Brain microvascular endothelial cell (primary cell): ENCODE results near the gene PACRG.

Source experiments
- DNase-seq: peaks from one replicate; pipeline ENCODE4 v3.0.0-alpha.2; 2020
- H3K27ac ChIP-seq: fragments of 250-450 bp; sonication (Bioruptor Pico); 2 replicates; pipeline ENCODE4 v1.5.1; 2020; ENCODE audit warnings: mild to moderate bottlenecking, moderate library complexity
- H3K27me3 ChIP-seq: fragments of 250-450 bp; sonication (Bioruptor Pico); replicated peaks from 2 replicates; pipeline ENCODE4 v1.5.1; 2020; ENCODE audit warnings: mild to moderate bottlenecking
- H3K36me3 ChIP-seq: fragments of 250-450 bp; sonication (Bioruptor Pico); replicated peaks from 2 replicates; pipeline ENCODE4 v1.5.1; 2020; ENCODE audit warnings: mild to moderate bottlenecking
- H3K4me3 ChIP-seq: 2 replicates; pipeline ENCODE4 v1.5.1; 2011; ENCODE audit warnings: low read depth, mild to moderate bottlenecking, control low read depth, low read length, moderate library complexity
- CTCF ChIP-seq: IDR thresholded peaks from 2 replicates; pipeline ENCODE4 v1.5.1; 2011; ENCODE audit warnings: low read depth, mild to moderate bottlenecking, moderate library complexity, low read length, control low read depth, inconsistent platforms; ENCODE audit errors: missing control alignments
- in situ Hi-C: cut with HindIII; loops from 2 replicates; pipeline ENCODE4 v1.10.0; 2017; ENCODE audit warnings: low sequenced_read_pairs, low pct_ligation_motif_present

PACRG gene

GRCh38 chr6:163177007-163177406 is 449.2 kb downstream of the PACRG start:
- H3K27ac ChIP-seq, result no peak overlapping the region
- H3K4me3 ChIP-seq, result no peak overlapping the region
- TF ChIP-seq CTCF, result no peak
- in situ Hi-C loops, result loop anchor here (25.0 kb wide), 1 partner anchor 235 kb away; the partner anchor contains the start of gene QKI
- H3K27me3 ChIP-seq, result no peaks in the 10 kb centered on the region
- H3K36me3 ChIP-seq, result no peaks in the 10 kb centered on the region
- DNase-seq, result no peak

DNA sequence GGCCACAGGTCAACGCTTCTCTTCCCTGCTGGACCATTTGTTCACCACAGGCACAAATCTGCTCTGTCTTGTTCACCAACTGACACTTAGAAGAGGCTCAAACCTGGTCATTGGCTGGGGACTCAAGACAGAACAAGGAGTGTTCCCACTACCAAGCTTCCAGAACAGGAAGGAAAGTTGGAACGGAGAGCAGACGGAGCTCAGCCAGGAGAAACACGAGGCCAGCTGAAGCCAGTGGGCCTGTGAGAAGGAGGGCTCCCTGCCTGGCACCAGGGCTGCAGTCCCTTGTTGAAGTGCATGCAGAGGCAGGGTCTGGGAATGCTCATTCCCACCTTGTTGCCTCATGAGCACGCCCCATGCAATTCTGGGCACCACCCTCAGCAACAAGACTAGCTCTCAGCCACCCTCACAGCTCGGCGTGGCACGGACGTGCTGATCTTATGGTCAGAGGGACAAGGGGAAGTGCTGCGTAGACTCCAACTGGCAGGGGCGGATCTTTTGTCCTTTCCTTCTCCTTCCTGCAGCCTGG is 450.2 kb downstream of the PACRG start:
- in situ Hi-C loops, result loop anchor here (25.0 kb wide), 1 partner anchor 234 kb away; the partner anchor contains the start of gene QKI
- no peak overlapping the region for H3K27ac ChIP-seq
- H3K27me3 ChIP-seq, result no peaks in the 10 kb centered on the region
- no peak for TF ChIP-seq CTCF
- H3K36me3 ChIP-seq, result no peaks in the 10 kb centered on the region
- no peak overlapping the region for H3K4me3 ChIP-seq
- DNase-seq, result no peak

- in situ Hi-C loops, result loop anchor here (25.0 kb wide), 1 partner anchor 233 kb away; the partner anchor contains the start of gene QKI
- no peak for DNase-seq
- Histone ChIP-seq H3K4me3 (no peak overlapping the region), H3K36me3 (no peaks in the 10 kb centered on the region), H3K27ac (no peak overlapping the region), H3K27me3 (no peaks in the 10 kb centered on the region)
- TF ChIP-seq CTCF, result no peak
These were observed 451.3 kb downstream of the PACRG start for GRCh38 chr6:163179061-163179460.

DNA sequence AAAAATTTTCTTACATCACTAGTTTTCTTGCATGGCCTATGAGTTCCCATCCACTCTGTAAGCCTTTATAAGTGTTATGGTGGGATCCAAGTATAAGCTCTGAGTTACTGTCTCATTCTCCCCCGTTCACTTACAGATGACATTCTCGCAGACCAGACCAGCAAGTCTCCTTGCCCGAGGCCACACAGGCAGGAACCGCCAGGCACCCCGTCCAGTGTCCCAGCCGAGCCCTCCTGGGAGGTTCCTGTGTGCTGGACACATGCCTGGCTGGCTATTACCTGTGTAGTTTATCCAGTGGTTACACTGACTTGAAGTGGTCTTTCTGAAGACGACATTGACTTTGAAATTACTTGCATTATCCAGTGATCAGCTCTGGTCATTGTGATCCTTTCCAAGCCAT is 451.9 kb downstream of the PACRG start:
- Histone ChIP-seq H3K27me3 (no peaks in the 10 kb centered on the region), H3K36me3 (no peaks in the 10 kb centered on the region), H3K4me3 (no peak overlapping the region), H3K27ac (no peak overlapping the region)
- TF ChIP-seq CTCF, result no peak
- no peak for DNase-seq
- in situ Hi-C loops, result loop anchor here (25.0 kb wide), 1 partner anchor 233 kb away; the partner anchor contains the start of gene QKI

- Histone ChIP-seq H3K4me3 (no peak overlapping the region), H3K36me3 (no peaks in the 10 kb centered on the region), H3K27me3 (no peaks in the 10 kb centered on the region), H3K27ac (no peak overlapping the region)
- in situ Hi-C loops, result loop anchor here (25.0 kb wide), 1 partner anchor 231 kb away; the partner anchor contains the start of gene QKI
- peak; percentile 63 for DNase-seq
- TF ChIP-seq CTCF, result peak; percentile 91
These were observed 453.2 kb downstream of the PACRG start for GRCh38 chr6:163180874-163181541.
